ENCODE data around the gene MAD1L1.

- TF ChIP-seq FOS (IDR thresholded peaks at IDR 0.05; ENCODE audit: borderline replicate concordance, insufficient read depth, low read length) (no peak), MAX (IDR thresholded peaks at IDR 0.05; ENCODE audit: insufficient read depth, insufficient read length) (no peak), CTCF (IDR thresholded peaks at IDR 0.05; ENCODE audit: extremely low read depth in 1 of 2, insufficient read depth in 1 of 2, low read depth in 1 of 2, low read length in 2 of 2) (no peak), EZH2 (IDR thresholded peaks at IDR 0.05; ENCODE audit: borderline replicate concordance, low read depth, low read length, severe bottlenecking) (no peak), POLR2AphosphoS5 (IDR thresholded peaks at IDR 0.05; ENCODE audit: insufficient read depth, low read depth, low read length) (no peak), POLR2A (IDR thresholded peaks at IDR 0.05; ENCODE audit: low read depth, low read length) (no peak), MYC (IDR thresholded peaks at IDR 0.05; ENCODE audit: low read depth, low read length) (no peak), GATA2 (IDR thresholded peaks at IDR 0.05; ENCODE audit: insufficient read depth, insufficient read length, low read depth, low read length) (no peak), JUN (IDR thresholded peaks at IDR 0.05; ENCODE audit: borderline replicate concordance, insufficient read depth, insufficient read length, low read depth) (no peak)
Measured at GRCh38 chr7:2088801-2089200, 143.9 kb downstream of the MAD1L1 start.
